GM10266 (cell line): Measurements from ENCODE around the gene DNAJB12.
"Not testable (repeated sequence)": the region's sequence is repeated elsewhere in the genome, so short reads cannot be mapped to it uniquely, and the experiment has no call there.

Source experiments
- DNase-seq: peaks from one replicate; pipeline ENCODE4 v3.0.0; 2012; ENCODE audit errors: extremely low spot score
- CTCF ChIP-seq: IDR thresholded peaks from 2 replicates; pipeline ENCODE4 v1.5.1; 2012; ENCODE audit warnings: mild to moderate bottlenecking, low read depth; ENCODE audit not compliant: control insufficient read depth, insufficient read depth; ENCODE audit errors: missing control alignments

DNAJB12 gene

GRCh38 chr10:72310636-72311035 lies 44.1 kb downstream of the DNAJB12 start:
- TF ChIP-seq CTCF, result no peak
- no peak for DNase-seq

GRCh38 chr10:72310241-72310633 lies 44.5 kb downstream of the DNAJB12 start:
- no peak for TF ChIP-seq CTCF
- DNase-seq, result no peak

- DNase-seq, result no peak
- TF ChIP-seq CTCF, result no peak
These were observed 45.2 kb downstream of the DNAJB12 start for GRCh38 chr10:72309290-72310240.

- no peak for TF ChIP-seq CTCF
- DNase-seq, result no peak
These were observed 46.3 kb downstream of the DNAJB12 start for GRCh38 chr10:72308320-72308987.

- DNase-seq, result not testable (repeated sequence)
These were observed 47.0 kb downstream of the DNAJB12 start for GRCh38 chr10:72307711-72308110.

- no peak for DNase-seq
- TF ChIP-seq CTCF, result no peak
These were observed 48.4 kb downstream of the DNAJB12 start for GRCh38 chr10:72306215-72306760.

- DNase-seq, result no peak
- no peak for TF ChIP-seq CTCF
These were observed 51.1 kb downstream of the DNAJB12 start for GRCh38 chr10:72303424-72304128.
